GM23338 (cell line): Measurements from ENCODE around the gene CDCA7L.

ENCODE experiments used
- CREB1 ChIP-seq: fragments of 250-450 bp; sonication (Bioruptor Pico); IDR thresholded peaks from 2 replicates; pipeline ENCODE4 v1.5.0; 2020; ENCODE audit warnings: low read depth, mild to moderate bottlenecking, moderate library complexity
- EZH2 ChIP-seq: fragments of 200-600 bp; sonication (generic); IDR thresholded peaks from one replicate; pipeline ENCODE4 v1.8.0; 2017; ENCODE audit warnings: antibody characterized with exemption, mild to moderate bottlenecking, low read depth; ENCODE audit not compliant: unreplicated experiment
- EZH2phosphoT487 ChIP-seq: fragments of 200-600 bp; sonication (generic); IDR thresholded peaks from one replicate; pipeline ENCODE4 v1.8.1; 2018; ENCODE audit warnings: antibody characterized with exemption; ENCODE audit not compliant: unreplicated experiment
- JUNB ChIP-seq: IDR thresholded peaks from one replicate; pipeline ENCODE4 v1.6.1; 2016; ENCODE audit warnings: antibody characterized with exemption; ENCODE audit not compliant: unreplicated experiment
- POLR2AphosphoS5 ChIP-seq: IDR thresholded peaks from 2 replicates; pipeline ENCODE4 v1.6.1; 2016; ENCODE audit warnings: antibody characterized with exemption, low read depth
- REST ChIP-seq: IDR thresholded peaks from one replicate; pipeline ENCODE4 v1.6.1; 2018; ENCODE audit warnings: antibody characterized with exemption; ENCODE audit not compliant: unreplicated experiment
- STAT1 ChIP-seq: IDR thresholded peaks from one replicate; pipeline ENCODE4 v1.6.1; 2016; ENCODE audit warnings: antibody characterized with exemption; ENCODE audit not compliant: unreplicated experiment
- ZNF114 ChIP-seq: fragments of 250-450 bp; sonication (Bioruptor Pico); IDR thresholded peaks from 2 replicates; pipeline ENCODE4 v1.5.0; 2020; ENCODE audit warnings: mild to moderate bottlenecking, moderate library complexity
- TF ChIP-seq, protein P1 (sequence below), 2 experiments: fragments of 200-600 bp in 1 of 2; sonication (generic) in 1 of 2; conservative IDR thresholded peaks; 2 replicates each; pipeline versions ENCODE4 v1.5.1 to v1.6.1; 2016 to 2017; ENCODE audit warnings: antibody characterized with exemption in 2 of 2, low read depth in 2 of 2, mild to moderate bottlenecking in 2 of 2, moderate library complexity in 1 of 2

- TF ChIP-seq CREB1 (CRISPR knock-in tag) (no peak), EZH2 (no peak), POLR2AphosphoS5 (no peak), EZH2phosphoT487 (no peak), ZNF114 (CRISPR knock-in tag) (no peak), STAT1 (no peak), REST (no peak), JUNB (no peak)
- TF ChIP-seq, protein P1, sequence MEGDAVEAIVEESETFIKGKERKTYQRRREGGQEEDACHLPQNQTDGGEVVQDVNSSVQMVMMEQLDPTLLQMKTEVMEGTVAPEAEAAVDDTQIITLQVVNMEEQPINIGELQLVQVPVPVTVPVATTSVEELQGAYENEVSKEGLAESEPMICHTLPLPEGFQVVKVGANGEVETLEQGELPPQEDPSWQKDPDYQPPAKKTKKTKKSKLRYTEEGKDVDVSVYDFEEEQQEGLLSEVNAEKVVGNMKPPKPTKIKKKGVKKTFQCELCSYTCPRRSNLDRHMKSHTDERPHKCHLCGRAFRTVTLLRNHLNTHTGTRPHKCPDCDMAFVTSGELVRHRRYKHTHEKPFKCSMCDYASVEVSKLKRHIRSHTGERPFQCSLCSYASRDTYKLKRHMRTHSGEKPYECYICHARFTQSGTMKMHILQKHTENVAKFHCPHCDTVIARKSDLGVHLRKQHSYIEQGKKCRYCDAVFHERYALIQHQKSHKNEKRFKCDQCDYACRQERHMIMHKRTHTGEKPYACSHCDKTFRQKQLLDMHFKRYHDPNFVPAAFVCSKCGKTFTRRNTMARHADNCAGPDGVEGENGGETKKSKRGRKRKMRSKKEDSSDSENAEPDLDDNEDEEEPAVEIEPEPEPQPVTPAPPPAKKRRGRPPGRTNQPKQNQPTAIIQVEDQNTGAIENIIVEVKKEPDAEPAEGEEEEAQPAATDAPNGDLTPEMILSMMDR (conservative IDR thresholded peaks at IDR 0.05; ENCODE audit: low read depth in 2 of 2), result no peak
Measured at GRCh38 chr7:21943436-21943835, 2.3 kb downstream of the CDCA7L start.
